Measurements from ENCODE around the gene BHLHE40. TPM values are rescaled to one million over a fixed set of nuclear protein-coding genes. Genes with fewer than 3 reads are reported as not detected.

The BHLHE40 gene
- total and polyA plus RNA-seq, 9 donors = 28.6 to 264 (median 75.3) TPM

DNA sequence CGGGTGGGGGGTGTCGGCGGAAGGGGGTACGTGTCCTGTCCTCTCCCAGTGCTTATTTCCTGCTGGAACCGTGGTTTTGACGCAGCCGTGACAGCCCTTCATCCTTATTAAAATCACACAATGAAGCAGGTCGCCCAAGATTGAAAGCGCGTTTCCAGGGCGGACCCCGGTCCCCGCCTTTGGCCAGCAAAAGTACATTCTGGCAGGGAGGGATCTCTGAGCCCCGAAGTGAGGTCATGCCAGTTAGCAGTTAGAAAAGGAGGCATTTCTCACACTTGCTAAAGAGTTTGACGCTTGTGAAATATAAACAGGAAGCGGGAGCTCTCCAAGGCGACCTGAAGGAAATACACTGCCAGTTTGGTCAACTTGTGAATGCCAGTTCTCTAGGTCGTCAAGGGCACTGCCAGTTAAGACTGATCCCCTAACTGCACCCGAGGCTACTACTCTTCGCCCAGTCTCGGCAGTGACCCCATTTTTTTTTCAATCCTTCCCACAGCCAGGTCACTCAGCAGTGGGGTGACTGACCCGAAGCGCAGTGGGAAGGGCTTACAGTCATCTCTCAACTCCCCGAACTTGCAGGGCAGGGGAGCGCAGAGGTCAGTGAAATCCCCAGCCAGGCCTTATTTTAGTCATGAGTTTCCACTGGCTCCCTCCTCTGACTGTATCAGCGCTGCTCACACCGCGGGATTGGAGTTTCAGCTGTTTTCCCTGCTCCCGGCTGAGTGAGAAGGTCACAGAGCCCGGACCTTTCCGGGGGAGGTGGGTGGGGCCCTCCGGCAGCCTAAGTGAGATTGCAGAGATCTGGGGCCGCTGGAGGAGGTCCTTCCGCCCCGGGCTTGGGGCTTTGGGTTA, 2.0 kb upstream of the BHLHE40 start:
- peak; percentile 87 to 88 (median 88) for DNase-seq
- Histone ChIP-seq H3K4me3 (peak overlapping the region; percentile 87), H3K9me3 (no peaks in the 10 kb centered on the region), H3K27me3 (no peaks in the 10 kb centered on the region), H3K36me3 (no peaks in the 10 kb centered on the region), H3K4me1 (ENCODE audit: insufficient read depth) (peaks cover 3% of the 10 kb centered on the region), H3K27ac (peak overlapping the region; percentile 97 to 98)
- TF ChIP-seq EP300 (IDR thresholded peaks at IDR 0.05) (no peak), POLR2A (IDR thresholded peaks at IDR 0.05) (no peak), CTCF (IDR thresholded peaks at IDR 0.05) (no peak)
- intact Hi-C loops (cut with DNase I) = loop anchor here in 2 of 4 donors (5.0 kb wide), 2 partner anchors 50 to 75 kb away; no protein-coding TSS in a partner anchor
- WGBS, 3 donors = 34 to 41% (median 39%) methylated on average over 35 of the region's 35 CpGs

DNA sequence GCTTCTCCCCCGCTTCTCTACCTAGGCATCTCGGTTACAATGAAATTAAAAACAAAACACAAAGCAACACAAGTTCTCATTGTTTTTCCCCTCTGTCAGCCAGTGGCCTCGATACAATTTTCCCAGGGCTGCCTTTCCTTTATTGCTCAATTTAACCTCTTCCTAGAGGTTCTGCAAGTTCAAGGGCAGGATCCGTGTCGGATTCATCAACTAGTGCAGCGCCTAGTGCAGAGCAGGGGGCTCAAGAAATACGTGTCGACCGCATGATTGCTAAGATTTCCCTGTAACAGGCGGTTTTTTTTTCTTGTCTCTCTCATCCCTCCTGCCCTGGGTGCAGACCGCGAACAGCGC, 1.4 kb upstream of the BHLHE40 start:
- Histone ChIP-seq H3K27me3 (no peaks in the 10 kb centered on the region), H3K9me3 (no peaks in the 10 kb centered on the region), H3K27ac (peak overlapping the region; percentile 97 to 98), H3K36me3 (no peaks in the 10 kb centered on the region), H3K4me3 (peak overlapping the region; percentile 87), H3K4me1 (ENCODE audit: insufficient read depth) (peaks cover 5% of the 10 kb centered on the region)
- no peak for DNase-seq
- TF ChIP-seq CTCF (IDR thresholded peaks at IDR 0.05) = no peak
- 0% methylated on average over 13 of the region's 13 CpGs for WGBS, 3 donors
- intact Hi-C loops (cut with DNase I) = loop anchor here in 2 of 4 donors (2.0 to 5.0 kb wide), 4 partner anchors 49 to 257 kb away; no protein-coding TSS in a partner anchor

- H3K9me3 ChIP-seq = no peaks in the 10 kb centered on the region
- TF ChIP-seq EP300 (IDR thresholded peaks at IDR 0.05) (peak; percentile 85), POLR2A (IDR thresholded peaks at IDR 0.05) (peak; percentile 55), CTCF (IDR thresholded peaks at IDR 0.05) (no peak)
- peak overlapping the region; percentile 97 to 98 for H3K27ac ChIP-seq
- DNase-seq = peak; percentile 95 to 97 (median 97)
- 0 to 1% (median 0%) methylated on average over 55 to 76 of the region's 76 CpGs for WGBS, 3 donors
- intact Hi-C loops (cut with DNase I) = loop anchor here in 2 of 4 donors (2.0 to 5.0 kb wide), 4 partner anchors 49 to 258 kb away; no protein-coding TSS in a partner anchor
- no peaks in the 10 kb centered on the region for H3K36me3 ChIP-seq
- no peaks in the 10 kb centered on the region for H3K27me3 ChIP-seq
- peaks cover 5% of the 10 kb centered on the region for H3K4me1 ChIP-seq (ENCODE audit: insufficient read depth)
- peak overlapping the region; percentile 87 for H3K4me3 ChIP-seq
These were observed 852 bp upstream of the BHLHE40 start for GRCh38 chr3:4978204-4978965.

GRCh38 chr3:4978966-4979427, 240 bp upstream of the BHLHE40 start:
- Histone ChIP-seq H3K27me3 (no peaks in the 10 kb centered on the region), H3K4me1 (ENCODE audit: insufficient read depth) (peaks cover 5% of the 10 kb centered on the region), H3K36me3 (no peaks in the 10 kb centered on the region), H3K27ac (peak overlapping the region; percentile 97 to 98), H3K9me3 (no peaks in the 10 kb centered on the region), H3K4me3 (peak overlapping the region; percentile 87)
- WGBS, 3 donors = 0 to 2% (median 0%) methylated on average over 15 to 31 of the region's 31 CpGs
- DNase-seq = peak; percentile 92 to 97 (median 95)
- intact Hi-C loops (cut with DNase I) = loop anchor here in 2 of 4 donors (2.0 to 5.0 kb wide), 4 partner anchors 48 to 258 kb away; no protein-coding TSS in a partner anchor
- TF ChIP-seq POLR2A (IDR thresholded peaks at IDR 0.05) (no peak), CTCF (IDR thresholded peaks at IDR 0.05) (no peak), EP300 (IDR thresholded peaks at IDR 0.05) (no peak)
